ENCODE results near the gene ATRNL1. TPM values are rescaled to one million over a fixed set of nuclear protein-coding genes. Genes with fewer than 3 reads are reported as not detected.

Gene ATRNL1
- polyA plus RNA-seq, 1 of the 3 experiments (the other 2 are of a cell fraction), result 0.67 TPM

GRCh38 chr10:115831016-115831415, 737.9 kb downstream of the ATRNL1 start:
- Histone ChIP-seq H3K4me1 (ENCODE audit: control insufficient read depth in 1 of 2, insufficient read depth in 2 of 2, low read depth in 1 of 2, low read length in 1 of 2) (no peaks in the 10 kb centered on the region), H3K9me3 (no peaks in the 10 kb centered on the region), H2AFZ (ENCODE audit: low read depth) (no peak overlapping the region), H3F3A (replicated peaks; ENCODE audit: insufficient read depth) (no peaks in the 10 kb centered on the region), H3K9me2 (no peaks in the 10 kb centered on the region), H4K20me1 (ENCODE audit: insufficient read depth) (no peaks in the 10 kb centered on the region), H3K27ac (ENCODE audit: low read depth in 2 of 2, low read length in 1 of 2) (no peak overlapping the region), H3K9ac (no peak overlapping the region), H3K4me2 (no peak overlapping the region), H3K4me3 (ENCODE audit: low read depth in 2 of 2, low read length in 1 of 2) (no peak overlapping the region), H3K27me3 (ENCODE audit: insufficient read depth) (no peaks in the 10 kb centered on the region), H3K36me3 (replicated peaks in 1 of 2; ENCODE audit: control insufficient read depth in 1 of 2, insufficient read depth in 2 of 2, low read length in 1 of 2) (no peaks in the 10 kb centered on the region), H3K79me2 (ENCODE audit: insufficient read depth) (no peaks in the 10 kb centered on the region)
- no peak for DNase-seq
- no peak for TF ChIP-seq JUND (IDR thresholded peaks at IDR 0.05)
- TF ChIP-seq RAD21 (IDR thresholded peaks at IDR 0.05; ENCODE audit: low read length), result no peak
- no peak for TF ChIP-seq RXRA (IDR thresholded peaks at IDR 0.05; ENCODE audit: borderline replicate concordance, low read depth)
- TF ChIP-seq MAX (IDR thresholded peaks at IDR 0.05; ENCODE audit: low read depth), result no peak
- no peak for TF ChIP-seq EZH2phosphoT487 (IDR thresholded peaks at IDR 0.05; ENCODE audit: borderline replicate concordance, low read depth)
- TF ChIP-seq POLR2AphosphoS5 (IDR thresholded peaks at IDR 0.05; ENCODE audit: low read depth, low read length), result no peak
- no peak for TF ChIP-seq NRF1 (IDR thresholded peaks at IDR 0.05; ENCODE audit: low read depth, low read length)
- no peak for TF ChIP-seq MXI1 (IDR thresholded peaks at IDR 0.05; ENCODE audit: low read depth, low read length)
- TF ChIP-seq USF1 (IDR thresholded peaks at IDR 0.05; ENCODE audit: borderline replicate concordance, low read depth), result no peak
- TF ChIP-seq EP300 (IDR thresholded peaks at IDR 0.05; ENCODE audit: borderline replicate concordance in 1 of 2, low read depth in 1 of 2, low read length in 1 of 2), result no peak
- TF ChIP-seq FOXM1 (IDR thresholded peaks at IDR 0.05; ENCODE audit: low read depth), result no peak
- TF ChIP-seq CHD2 (IDR thresholded peaks at IDR 0.05; ENCODE audit: low read length, partially characterized antibody), result no peak
- TF ChIP-seq PBX3 (IDR thresholded peaks at IDR 0.05), result no peak
- TF ChIP-seq TEAD4 (IDR thresholded peaks at IDR 0.05; ENCODE audit: borderline replicate concordance, insufficient read depth), result no peak
- TF ChIP-seq ELF1 (IDR thresholded peaks at IDR 0.05), result no peak
- TF ChIP-seq IRF3 (IDR thresholded peaks at IDR 0.05; ENCODE audit: low read depth, low read length), result no peak
- no peak for TF ChIP-seq ZBTB33 (IDR thresholded peaks at IDR 0.05; ENCODE audit: borderline replicate concordance, low read depth)
- ChIA-PET POLR2A (no interaction called here), CTCF (interaction anchor here (0.6 to 1.2 kb wide), 2 partner anchors 32 to 57 kb away, joined by 3 to 5 read pairs; no protein-coding TSS in a partner anchor)
- 55% methylated on average over 8 of the region's 8 CpGs for WGBS (ENCODE audit: low lambda C conversion rate)
